Right ventricle myocardium superior (tissue), 1 donor: ENCODE data around the gene PRPF6. TPM values are rescaled to one million over a fixed set of nuclear protein-coding genes. Genes with fewer than 3 reads are reported as not detected.

Experiments used
- ATAC-seq: fragments of 200-7000 bp; cut with Tn5 transposase; one replicate; pipeline ENCODE4 v1.9.1; 2020; ENCODE audit warnings: mild to moderate bottlenecking; ENCODE audit not compliant: poor library complexity
- DNase-seq: peaks from one replicate; pipeline ENCODE4 v3.0.0-alpha.2; 2020
- intact Hi-C: fragments of 100-400 bp; cut with DNase I; formaldehyde crosslinking; loops from one replicate; pipeline ENCODE4 v1.11.2; 2022
- long read RNA-seq: library from polyadenylated mRNA; unstranded; transcript quantifications from one replicate; pipeline ENCODE4 v2.0.0, GENCODE V29; 2021
- total RNA-seq: library from RNA; stranded (reverse); fragmentation: NEBNext Ultra II Directional; extraction: Animal tissue kit (Norgen Biotek cat#: 25700); gene quantifications from one replicate; pipeline ENCODE4 v1.2.1, GENCODE V29; 2021
- donor health status: DM: no; HTN: yes; CAD: no; lungs with severe emphysema.

The PRPF6 gene
- total RNA-seq, result 45.3 TPM
- long read RNA-seq, transcript PRPF6-201 (21 exons, 3,044 nt), result major isoform, 298 of 381 reads
- long read RNA-seq, partial matches to known transcripts, result 45 of 381 reads
- long read RNA-seq, other reads (novel, unspliced or antisense), result 38 of 381 reads

GRCh38 chr20:63980806-63981728, at the start of gene PRPF6:
Gene PRPF6 (plus strand): TSS chr20:63981132. CDS start chr20:63981246, 114 bp downstream.
- ATAC-seq (peak; percentile 94), DNase-seq (peak; percentile 97)
- intact Hi-C loops, result loop anchor here (5.0 kb wide), 1 partner anchor 81 kb away; the partner anchor contains the start of gene TCEA2

DNA sequence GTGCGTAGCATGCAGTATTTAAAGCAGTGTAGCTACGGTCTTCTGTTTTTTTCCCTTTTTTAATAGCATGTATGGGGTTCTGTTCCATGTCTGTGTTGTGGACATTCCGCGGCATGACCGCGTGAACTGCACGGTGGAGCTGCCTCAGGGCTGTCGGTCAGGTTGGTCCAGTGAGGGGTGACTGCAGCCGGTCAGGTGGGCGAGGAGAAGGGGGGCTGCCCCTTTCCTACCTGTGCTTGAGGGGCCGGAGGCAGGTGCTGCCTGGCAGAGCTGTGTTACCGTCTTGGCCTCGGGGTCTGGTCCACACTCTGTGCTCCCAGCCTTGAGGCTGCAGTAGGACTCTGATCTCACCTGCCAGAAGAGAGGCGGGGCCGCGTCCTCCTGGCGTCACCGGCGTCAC, 49.2 kb upstream of the PRPF6 start:
- intact Hi-C loops, result no loop called here
- ATAC-seq (no peak), DNase-seq (no peak)

GRCh38 chr20:63932606-63933160, 48.2 kb upstream of the PRPF6 start:
- ATAC-seq (no peak), DNase-seq (no peak)

DNA sequence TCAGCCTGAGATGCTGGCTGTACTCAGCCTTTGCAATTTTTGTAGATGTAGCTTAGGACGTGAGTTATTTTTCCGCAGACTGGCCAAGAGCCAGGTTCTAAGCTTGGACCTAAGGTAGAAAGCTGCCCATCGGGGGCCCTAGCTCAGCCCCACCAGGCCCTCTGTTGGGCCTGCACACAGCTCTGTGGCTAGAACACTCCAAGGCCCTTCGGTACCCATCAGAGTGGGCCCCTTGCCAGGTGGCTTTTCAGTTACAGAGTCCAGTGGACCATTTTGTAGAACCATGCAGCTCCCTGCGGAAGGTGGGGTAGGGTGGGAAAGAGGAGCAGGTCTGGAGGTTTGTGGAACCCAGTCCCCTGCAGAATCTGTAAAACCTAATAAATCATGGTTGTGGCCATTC, 47.3 kb upstream of the PRPF6 start:
- peak; percentile 45 for DNase-seq
- intact Hi-C loops, result no loop called here
- ATAC-seq, result no peak

More at GRCh38 chr20:63932606-63933160, 48.2 kb upstream of the PRPF6 start:
- intact Hi-C loops, result no loop called here

- ATAC-seq, result no peak
- peak; percentile 39 for DNase-seq
- intact Hi-C loops, result no loop called here
Observed at GRCh38 chr20:63934271-63935068, 46.5 kb upstream of the PRPF6 start.

DNA sequence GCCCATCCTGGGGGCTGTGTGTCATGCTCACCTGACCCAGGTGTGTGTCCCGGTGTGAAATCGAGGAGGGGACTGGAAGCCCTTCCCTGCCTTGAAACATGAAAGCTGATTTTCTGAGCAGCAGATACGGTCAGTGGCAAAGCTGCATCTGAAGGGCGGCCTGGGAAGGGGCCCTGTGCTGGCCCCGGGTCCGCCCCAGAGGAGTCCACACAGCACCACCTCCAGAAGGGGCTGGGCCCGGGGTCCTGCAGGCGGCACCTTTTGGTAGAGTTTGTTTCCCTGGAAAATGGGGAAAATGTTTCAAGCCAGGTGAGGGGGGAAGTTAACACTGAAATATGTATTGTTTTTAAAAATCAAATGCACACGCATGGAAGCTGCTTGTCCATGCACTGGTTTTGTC, 45.5 kb upstream of the PRPF6 start:
- ATAC-seq, result no peak
- peak; percentile 24 for DNase-seq
- intact Hi-C loops, result no loop called here

DNA sequence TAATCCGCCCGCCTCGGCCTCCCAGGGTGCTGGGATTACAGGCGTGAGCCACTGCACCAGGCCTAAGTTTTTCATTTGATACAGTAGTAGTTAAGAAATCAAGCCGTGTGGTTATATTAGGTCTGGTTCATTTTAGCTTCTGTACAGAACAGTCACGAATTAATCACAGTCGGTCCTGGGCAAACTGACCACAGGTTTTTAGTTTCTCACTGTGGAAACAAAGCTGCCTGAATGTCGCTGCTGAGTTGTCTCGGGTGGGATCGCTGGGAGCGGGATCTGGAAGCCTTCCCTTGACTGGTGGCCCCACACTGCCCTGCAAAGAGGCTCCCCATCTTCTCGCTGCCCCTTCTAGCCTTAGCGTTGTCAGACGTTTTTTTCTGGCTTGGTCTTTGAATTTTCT, 43.3 kb upstream of the PRPF6 start:
- intact Hi-C loops, result no loop called here
- ATAC-seq, result no peak
- DNase-seq, result peak; percentile 27

DNA sequence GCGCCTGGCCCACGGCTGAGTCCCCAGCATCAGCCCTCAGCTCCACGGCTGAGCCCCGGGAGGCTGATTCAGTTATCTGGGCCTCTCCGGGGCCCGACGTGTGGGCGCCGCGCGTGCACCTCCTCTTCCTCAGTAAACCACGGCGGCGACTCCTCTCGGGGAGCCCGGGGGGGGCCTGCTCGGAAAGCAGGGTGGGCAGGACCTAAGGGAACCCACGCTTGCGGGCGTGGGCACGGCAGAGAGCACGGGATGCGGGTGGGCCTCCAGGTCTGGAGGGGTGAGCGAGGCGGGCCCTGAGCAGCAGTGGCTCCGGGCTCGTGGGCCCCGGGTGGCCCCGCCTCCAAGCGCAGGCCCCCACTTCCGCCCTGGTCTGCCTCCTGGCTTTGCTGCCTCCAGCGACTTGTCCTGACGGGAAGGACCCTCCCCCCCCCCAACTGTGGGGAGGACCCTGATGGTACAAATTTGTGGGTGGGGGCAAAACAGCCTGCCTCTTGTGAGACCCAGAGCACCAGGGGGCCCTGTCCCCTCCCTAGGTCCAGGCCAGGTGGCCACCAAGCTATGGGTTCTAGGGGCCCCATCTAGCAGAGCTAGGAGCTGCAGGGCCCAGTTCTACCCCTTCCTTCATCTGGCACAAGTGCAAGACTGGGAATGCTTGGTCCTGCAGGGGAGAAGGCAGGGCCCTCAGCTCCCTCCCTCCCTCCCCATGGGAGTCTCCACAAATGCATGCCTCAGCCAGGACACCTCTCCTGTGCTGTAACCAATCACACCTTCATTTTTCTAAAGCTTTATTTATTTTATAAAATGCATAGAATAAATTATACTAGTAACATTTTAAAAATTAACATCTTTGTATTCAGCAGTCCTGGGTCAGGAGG, 41.6 kb upstream of the PRPF6 start:
- DNase-seq (no peak), ATAC-seq (no peak)
- intact Hi-C loops, result no loop called here

- intact Hi-C loops, result no loop called here
- DNase-seq (no peak), ATAC-seq (no peak)
Observed at GRCh38 chr20:63940071-63940471, 40.9 kb upstream of the PRPF6 start.

GRCh38 chr20:63940472-63941266, 40.3 kb upstream of the PRPF6 start:
- intact Hi-C loops, result no loop called here
- ATAC-seq (no peak), DNase-seq (no peak)

GRCh38 chr20:63941282-63942081, 39.5 kb upstream of the PRPF6 start:
- DNase-seq (peak; percentile 82), ATAC-seq (peak; percentile 5)
- intact Hi-C loops, result no loop called here

- ATAC-seq, result no peak
- DNase-seq, result peak; percentile 67
- intact Hi-C loops, result no loop called here
Observed at GRCh38 chr20:63942250-63942951, 38.5 kb upstream of the PRPF6 start.

DNA sequence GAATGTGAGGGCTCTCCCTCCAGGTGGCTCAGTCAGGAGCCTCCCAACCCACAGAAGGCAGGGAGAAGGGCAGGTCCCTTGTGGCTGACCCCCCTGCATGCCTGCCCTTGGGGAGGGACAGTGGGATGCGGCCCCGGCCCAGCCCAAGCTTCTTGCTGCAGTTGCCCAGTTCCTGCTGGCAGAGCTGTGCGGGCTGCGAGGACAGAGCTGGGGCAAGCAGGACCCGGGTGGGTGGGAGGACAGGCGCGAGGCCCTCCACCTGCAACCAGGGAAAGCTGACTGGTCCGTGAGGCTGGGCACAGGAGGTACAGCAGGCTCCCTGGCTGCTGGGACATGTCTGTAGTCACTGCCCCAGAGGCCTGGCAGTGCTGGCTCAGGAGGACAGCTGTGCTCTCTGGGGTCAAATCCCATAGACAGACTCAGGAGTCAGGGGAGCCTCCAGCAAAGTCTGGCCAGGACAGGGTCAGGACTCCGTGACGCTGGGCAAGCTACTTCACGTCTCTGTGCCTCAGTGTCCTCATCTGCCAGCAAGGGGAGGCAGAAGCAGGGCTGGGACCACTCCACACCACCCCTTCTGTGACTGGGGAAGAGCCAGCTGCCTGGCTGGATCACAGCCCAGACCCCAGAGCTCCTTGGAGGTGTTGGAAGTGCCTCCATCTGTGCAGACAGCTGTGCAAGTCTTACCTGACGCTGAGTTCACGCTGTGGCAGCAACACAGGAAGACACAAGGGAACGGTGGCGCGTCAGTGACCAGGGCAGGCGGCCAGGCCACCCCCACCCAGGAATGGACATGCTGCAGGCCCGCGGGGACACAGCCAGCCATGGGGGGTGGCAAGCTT, 37.7 kb upstream of the PRPF6 start:
- ATAC-seq, result no peak
- intact Hi-C loops, result no loop called here

GRCh38 chr20:63943808-63944077, 37.2 kb upstream of the PRPF6 start:
- DNase-seq (no peak), ATAC-seq (no peak)
- intact Hi-C loops, result no loop called here

More for the DNA sequence above, 37.7 kb upstream of the PRPF6 start:
- DNase-seq, result no peak
